Stomach (tissue), 9 donors: ENCODE measurements around the gene PSMG2. TPM values are rescaled to one million over a fixed set of nuclear protein-coding genes. Genes with fewer than 3 reads are reported as not detected.

ENCODE experiments used
- DNase-seq, 2 donors: peaks; one replicate each; pipeline versions ENCODE4 v3.0.0 to v3.0.0-alpha.2; 2013 to 2019
- H3K27ac ChIP-seq, 5 donors: fragments of 200-600 bp in 4 of 5; sonication (generic) in 4 of 5; one replicate each; pipeline ENCODE4 v1.5.1; 2013 to 2019; ENCODE audit warnings: mild to moderate bottlenecking in 1 of 5, moderate library complexity in 1 of 5
- H3K27me3 ChIP-seq, 3 donors: fragments of 200-600 bp; sonication (generic); one replicate each; pipeline ENCODE4 v1.5.1; 2017 to 2019; ENCODE audit warnings: mixed run types in 1 of 3
- H3K36me3 ChIP-seq, 4 donors: fragments of 200-600 bp; sonication (generic); 1 replicate in 3 of 4; 2 replicates in 1 of 4; pipeline ENCODE4 v1.5.1; 2016 to 2019
- H3K4me1 ChIP-seq, 4 donors: fragments of 200-600 bp; sonication (generic); one replicate each; pipeline ENCODE4 v1.5.1; 2016 to 2019
- H3K4me3 ChIP-seq, 4 donors: fragments of 200-600 bp; sonication (generic) in 3 of 4; one replicate each; pipeline ENCODE4 v1.5.1; 2016 to 2019; ENCODE audit warnings: mild to moderate bottlenecking in 1 of 4
- H3K9me3 ChIP-seq, 4 donors: fragments of 200-600 bp; sonication (generic); one replicate each; pipeline ENCODE4 v1.5.1; 2016 to 2019
- CTCF ChIP-seq, 7 experiments: fragments of 450-650 bp in 4 of 7; fragments of 200-600 bp in 3 of 7; sonication (generic) in 3 of 7; IDR thresholded peaks; one replicate each; pipeline ENCODE4 v1.5.1; 2016 to 2019; ENCODE audit warnings: antibody characterized with exemption in 7 of 7, control low read depth in 2 of 7, mild to moderate bottlenecking in 1 of 7
- EP300 ChIP-seq: sonication (generic); formaldehyde crosslinking; IDR thresholded peaks from one replicate; pipeline ENCODE4 v1.6.1; 2017; ENCODE audit warnings: antibody characterized with exemption
- POLR2A ChIP-seq, 4 donors: fragments of 450-650 bp; IDR thresholded peaks; one replicate each; pipeline ENCODE4 v1.6.1; 2016; ENCODE audit warnings: antibody characterized with exemption in 4 of 4, control low read depth in 2 of 4, mild to moderate bottlenecking in 1 of 4, moderate library complexity in 1 of 4
- POLR2AphosphoS5 ChIP-seq, 3 donors: sonication (generic); formaldehyde crosslinking; IDR thresholded peaks; one replicate each; pipeline ENCODE4 v1.6.1; 2016; ENCODE audit warnings: antibody characterized with exemption in 3 of 3
- WGBS, 5 donors: extraction: QIAGEN DNeasy Blood & Tissue Kit in 3 of 5; methylation state at CpG; one replicate each; pipeline versions ENCODE4 v1.1.5 to v1.1.7; 2013 to 2018; 5-methylcytosine and 5-hydroxymethylcytosine counted together
- intact Hi-C: fragments of 100-400 bp; cut with DNase I; formaldehyde crosslinking; loops from one replicate; pipeline ENCODE4 v1.15.1; 2023; ENCODE audit warnings: low total_unique reads
- polyA plus RNA-seq, 3 donors: library from polyadenylated mRNA; stranded (reverse); fragments of 200-250 nt; gene quantifications; one replicate each; pipeline ENCODE4 v1.2.3, GENCODE V29; 2013
- total RNA-seq, 5 donors: library from RNA; depleted of rRNA; stranded (reverse); fragments of >200 nt; gene quantifications; one replicate each; pipeline versions ENCODE4 v1.1.0 to v1.2.3, GENCODE V29; 2014 to 2016
- donor health status: healthy with polysubstance abuse.
- donor health status: Bipolar disorder and iron deficiency.
- donor health status: healthy.

PSMG2 gene
- total and polyA plus RNA-seq, 8 donors: 11.6 to 106 (median 62.6) TPM

DNA sequence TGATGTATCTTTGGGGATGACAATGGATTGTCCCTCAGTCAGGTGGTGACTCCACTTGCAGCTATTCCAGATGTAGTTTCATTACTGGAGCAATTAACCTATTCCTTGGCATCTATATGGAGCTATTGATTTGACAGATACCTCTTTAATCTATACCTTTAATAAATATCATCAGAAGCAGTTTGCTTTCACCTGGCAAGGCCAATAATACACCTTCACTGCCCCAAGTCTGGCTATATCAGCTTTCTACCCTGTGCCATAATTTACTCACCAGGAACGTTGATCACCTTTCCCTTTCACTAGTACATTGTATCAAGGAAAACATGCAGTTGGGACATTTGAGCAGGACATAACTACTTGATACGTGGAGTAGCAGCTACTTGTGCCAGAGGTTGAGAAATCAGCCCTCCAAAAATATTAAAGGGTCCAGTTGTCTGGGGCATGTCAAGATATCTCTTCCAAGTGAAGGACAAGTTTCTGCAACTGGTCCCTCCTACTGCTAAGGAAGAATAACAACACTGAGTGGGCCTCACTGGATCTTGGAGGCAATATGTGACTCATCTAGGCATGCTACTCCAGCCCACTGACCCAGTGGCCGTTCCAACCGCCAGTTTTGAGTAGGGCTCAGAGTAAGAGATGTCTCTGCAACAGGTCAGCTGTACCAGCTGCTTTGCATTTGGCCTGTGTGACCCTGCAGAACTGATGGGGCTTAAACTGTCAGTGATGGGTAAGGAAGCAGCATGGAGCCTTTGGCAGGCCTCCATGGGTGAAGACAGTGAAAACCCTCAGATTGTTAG lies 67.0 kb downstream of the PSMG2 start:
- DNase-seq: no peak

GRCh38 chr18:12770469-12771219 lies 67.8 kb downstream of the PSMG2 start:
- H3K4me1 ChIP-seq: peaks cover 0 to 8% (median 0%) of the 10 kb centered on the region in 4 donors
- H3K36me3 ChIP-seq: no peaks in the 10 kb centered on the region
- no peaks in the 10 kb centered on the region for H3K9me3 ChIP-seq
- no peak for DNase-seq
- no peak for TF ChIP-seq CTCF (IDR thresholded peaks at IDR 0.05)
- no peak for TF ChIP-seq POLR2A (IDR thresholded peaks at IDR 0.05)
- no peak overlapping the region for H3K27ac ChIP-seq
- 88 to 92% (median 90%) methylated on average over 13 to 15 of the region's 15 CpGs for WGBS, 5 donors
- no peak overlapping the region for H3K4me3 ChIP-seq
- H3K27me3 ChIP-seq: no peaks in the 10 kb centered on the region
- intact Hi-C loops: no loop called here

More for the DNA sequence above, 67.0 kb downstream of the PSMG2 start:
- Histone ChIP-seq H3K4me3 (no peak overlapping the region), H3K4me1 (peaks cover 0 to 8% (median 0%) of the 10 kb centered on the region in 4 donors), H3K27ac (no peak overlapping the region), H3K27me3 (no peaks in the 10 kb centered on the region), H3K9me3 (no peaks in the 10 kb centered on the region), H3K36me3 (no peaks in the 10 kb centered on the region)
- intact Hi-C loops: no loop called here
- no peak for TF ChIP-seq CTCF (IDR thresholded peaks at IDR 0.05)
- no peak for TF ChIP-seq POLR2A (IDR thresholded peaks at IDR 0.05)
- no peak for TF ChIP-seq EP300
- TF ChIP-seq POLR2AphosphoS5 (IDR thresholded peaks at IDR 0.05): no peak
- WGBS, 5 donors: 73 to 85% (median 78%) methylated on average over 4 of the region's 4 CpGs

GRCh38 chr18:12772111-12772510 lies 69.3 kb downstream of the PSMG2 start:
- H3K9me3 ChIP-seq: no peaks in the 10 kb centered on the region
- no peak overlapping the region for H3K27ac ChIP-seq
- 60 to 72% (median 67%) methylated on average over 6 of the region's 6 CpGs for WGBS, 5 donors
- H3K36me3 ChIP-seq: no peaks in the 10 kb centered on the region
- DNase-seq: no peak
- TF ChIP-seq POLR2AphosphoS5 (IDR thresholded peaks at IDR 0.05): no peak
- intact Hi-C loops: no loop called here
- H3K27me3 ChIP-seq: no peaks in the 10 kb centered on the region
- H3K4me3 ChIP-seq: no peak overlapping the region
- peaks cover 0 to 2% (median 0%) of the 10 kb centered on the region in 4 donors for H3K4me1 ChIP-seq

DNA sequence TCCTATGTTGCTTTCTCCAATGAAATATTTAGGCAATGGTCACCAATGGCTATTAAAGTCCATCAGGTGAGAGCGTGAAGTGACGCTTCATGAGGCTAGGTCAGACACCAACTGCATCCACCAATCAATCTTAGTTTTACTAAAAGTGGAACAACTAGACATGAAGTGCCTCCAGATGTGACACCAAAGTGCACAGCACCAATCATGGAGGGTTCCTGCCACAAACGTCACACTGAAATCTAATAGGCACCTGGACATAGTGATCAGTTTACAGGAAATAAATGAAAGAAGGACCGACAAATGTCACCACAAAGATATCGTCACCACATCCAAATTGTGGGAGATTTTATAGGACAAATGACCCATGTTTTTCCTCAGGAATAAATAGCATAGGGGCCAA lies 70.5 kb downstream of the PSMG2 start:
- H3K27ac ChIP-seq: no peak overlapping the region
- no peaks in the 10 kb centered on the region for H3K9me3 ChIP-seq
- H3K4me1 ChIP-seq: no peaks in the 10 kb centered on the region
- no peak for DNase-seq
- intact Hi-C loops: no loop called here
- no peaks in the 10 kb centered on the region for H3K36me3 ChIP-seq
- no peaks in the 10 kb centered on the region for H3K27me3 ChIP-seq
- 78 to 88% (median 86%) methylated on average over 5 of the region's 5 CpGs for WGBS, 5 donors
- TF ChIP-seq CTCF (IDR thresholded peaks at IDR 0.05): no peak
- TF ChIP-seq POLR2A (IDR thresholded peaks at IDR 0.05): no peak
- no peak for TF ChIP-seq EP300
- no peak overlapping the region for H3K4me3 ChIP-seq

DNA sequence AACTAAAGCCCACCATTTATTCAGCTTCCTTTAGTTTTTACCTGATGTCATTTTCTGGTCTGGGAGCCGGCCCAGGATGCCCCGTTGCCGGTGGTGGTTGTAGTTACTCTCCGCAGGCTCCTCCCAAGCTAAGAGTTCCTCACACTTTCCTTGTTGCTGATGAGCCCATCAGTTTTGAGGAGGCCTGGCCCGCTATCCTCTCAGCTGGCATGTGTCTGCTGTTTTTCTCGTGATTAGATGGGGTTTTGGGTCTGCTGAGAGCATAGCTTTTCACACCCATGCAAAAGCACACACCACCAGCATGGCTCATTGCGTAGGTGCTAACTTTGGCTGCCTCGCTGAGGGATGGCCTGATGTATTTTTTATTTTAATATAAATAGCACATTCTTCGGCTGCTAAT lies 72.1 kb downstream of the PSMG2 start:
- TF ChIP-seq CTCF (IDR thresholded peaks at IDR 0.05) (no peak), POLR2AphosphoS5 (IDR thresholded peaks at IDR 0.05) (no peak), POLR2A (IDR thresholded peaks at IDR 0.05) (no peak), EP300 (no peak)
- no peak overlapping the region for H3K4me3 ChIP-seq
- H3K9me3 ChIP-seq: no peaks in the 10 kb centered on the region
- H3K27me3 ChIP-seq: no peaks in the 10 kb centered on the region
- intact Hi-C loops: no loop called here
- no peaks in the 10 kb centered on the region for H3K36me3 ChIP-seq
- DNase-seq: no peak
- no peaks in the 10 kb centered on the region for H3K4me1 ChIP-seq
- 83 to 88% (median 85%) methylated on average over 9 of the region's 9 CpGs for WGBS, 5 donors
- H3K27ac ChIP-seq: no peak overlapping the region
